MM.1S (cell line): ENCODE measurements around the gene MAP1LC3B2.

Source experiments
- EZH2 ChIP-seq: fragments of 300-600 bp; sonication (generic); optimal IDR thresholded peaks from 2 replicates; pipeline ENCODE3; 2017; ENCODE audit warnings: low read depth, mild to moderate bottlenecking, antibody characterized with exemption, low read length, mixed read lengths
- EZH2phosphoT487 ChIP-seq: fragments of 300-600 bp; sonication (generic); IDR thresholded peaks from 2 replicates; pipeline ENCODE4 v1.6.1; 2018; ENCODE audit warnings: antibody characterized with exemption, low read length
- TF ChIP-seq, protein P1 (sequence below): fragments of 300-600 bp; sonication (generic); IDR thresholded peaks from 2 replicates; pipeline ENCODE4 v1.5.1; 2016; ENCODE audit warnings: antibody characterized with exemption, low read length, mixed read lengths

- TF ChIP-seq EZH2 (no peak), EZH2phosphoT487 (no peak)
- TF ChIP-seq, protein P1, sequence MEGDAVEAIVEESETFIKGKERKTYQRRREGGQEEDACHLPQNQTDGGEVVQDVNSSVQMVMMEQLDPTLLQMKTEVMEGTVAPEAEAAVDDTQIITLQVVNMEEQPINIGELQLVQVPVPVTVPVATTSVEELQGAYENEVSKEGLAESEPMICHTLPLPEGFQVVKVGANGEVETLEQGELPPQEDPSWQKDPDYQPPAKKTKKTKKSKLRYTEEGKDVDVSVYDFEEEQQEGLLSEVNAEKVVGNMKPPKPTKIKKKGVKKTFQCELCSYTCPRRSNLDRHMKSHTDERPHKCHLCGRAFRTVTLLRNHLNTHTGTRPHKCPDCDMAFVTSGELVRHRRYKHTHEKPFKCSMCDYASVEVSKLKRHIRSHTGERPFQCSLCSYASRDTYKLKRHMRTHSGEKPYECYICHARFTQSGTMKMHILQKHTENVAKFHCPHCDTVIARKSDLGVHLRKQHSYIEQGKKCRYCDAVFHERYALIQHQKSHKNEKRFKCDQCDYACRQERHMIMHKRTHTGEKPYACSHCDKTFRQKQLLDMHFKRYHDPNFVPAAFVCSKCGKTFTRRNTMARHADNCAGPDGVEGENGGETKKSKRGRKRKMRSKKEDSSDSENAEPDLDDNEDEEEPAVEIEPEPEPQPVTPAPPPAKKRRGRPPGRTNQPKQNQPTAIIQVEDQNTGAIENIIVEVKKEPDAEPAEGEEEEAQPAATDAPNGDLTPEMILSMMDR = no peak
These were observed 2.9 kb downstream of the MAP1LC3B2 start for GRCh38 chr12:116562090-116562489.
